ENCODE results near the gene H19. TPM values are rescaled to one million over a fixed set of nuclear protein-coding genes. Genes with fewer than 3 reads are reported as not detected.

The H19 gene
- total RNA-seq, 6 experiments from 2014 or later = 0.25 to 0.33 TPM; not detected in 4

DNA sequence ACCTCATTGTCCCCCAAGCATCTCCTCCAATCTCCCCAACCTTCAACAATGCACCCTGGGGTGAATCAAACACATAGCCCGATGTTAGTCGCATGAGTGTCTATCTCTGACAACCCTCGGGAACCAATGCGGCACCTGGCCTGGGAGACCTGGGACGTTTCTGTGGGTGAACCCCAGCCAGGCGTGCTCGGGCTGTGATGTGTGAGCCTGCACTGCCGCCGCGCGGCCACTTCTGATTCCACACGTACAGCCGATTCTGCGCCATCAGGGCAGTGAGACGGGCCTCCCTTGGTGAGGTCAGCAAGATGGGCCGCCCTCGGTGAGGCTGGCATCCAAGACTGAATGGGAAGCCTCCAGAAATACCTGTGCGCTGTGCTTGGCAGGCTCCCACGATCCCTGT lies 5.2 kb upstream of the H19 start:
- Mint-ChIP-seq H3K27me3 (ENCODE audit: insufficient read depth) (no peaks in the 10 kb centered on the region), H3K9me3 (no peaks in the 10 kb centered on the region), H3K4me3 (no peak overlapping the region), H3K4me1 (ENCODE audit: low read depth) (no peaks in the 10 kb centered on the region), H3K36me3 (ENCODE audit: low read depth) (no peaks in the 10 kb centered on the region), H3K27ac (no peak overlapping the region)
- DNase-seq = no peak
- TF ChIP-seq, protein P1, sequence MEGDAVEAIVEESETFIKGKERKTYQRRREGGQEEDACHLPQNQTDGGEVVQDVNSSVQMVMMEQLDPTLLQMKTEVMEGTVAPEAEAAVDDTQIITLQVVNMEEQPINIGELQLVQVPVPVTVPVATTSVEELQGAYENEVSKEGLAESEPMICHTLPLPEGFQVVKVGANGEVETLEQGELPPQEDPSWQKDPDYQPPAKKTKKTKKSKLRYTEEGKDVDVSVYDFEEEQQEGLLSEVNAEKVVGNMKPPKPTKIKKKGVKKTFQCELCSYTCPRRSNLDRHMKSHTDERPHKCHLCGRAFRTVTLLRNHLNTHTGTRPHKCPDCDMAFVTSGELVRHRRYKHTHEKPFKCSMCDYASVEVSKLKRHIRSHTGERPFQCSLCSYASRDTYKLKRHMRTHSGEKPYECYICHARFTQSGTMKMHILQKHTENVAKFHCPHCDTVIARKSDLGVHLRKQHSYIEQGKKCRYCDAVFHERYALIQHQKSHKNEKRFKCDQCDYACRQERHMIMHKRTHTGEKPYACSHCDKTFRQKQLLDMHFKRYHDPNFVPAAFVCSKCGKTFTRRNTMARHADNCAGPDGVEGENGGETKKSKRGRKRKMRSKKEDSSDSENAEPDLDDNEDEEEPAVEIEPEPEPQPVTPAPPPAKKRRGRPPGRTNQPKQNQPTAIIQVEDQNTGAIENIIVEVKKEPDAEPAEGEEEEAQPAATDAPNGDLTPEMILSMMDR (IDR thresholded peaks at IDR 0.05) = no peak

GRCh38 chr11:2002042-2002776 lies 4.6 kb upstream of the H19 start:
- no peaks in the 10 kb centered on the region for H3K27me3 Mint-ChIP-seq (ENCODE audit: insufficient read depth)
- TF ChIP-seq, protein P1 (IDR thresholded peaks at IDR 0.05) = no peak
- DNase-seq = no peak
- H3K4me3 Mint-ChIP-seq = no peak overlapping the region
- no peaks in the 10 kb centered on the region for H3K36me3 Mint-ChIP-seq (ENCODE audit: low read depth)
- H3K27ac Mint-ChIP-seq = no peak overlapping the region
- H3K4me1 Mint-ChIP-seq (ENCODE audit: low read depth) = no peaks in the 10 kb centered on the region
- no peaks in the 10 kb centered on the region for H3K9me3 Mint-ChIP-seq

DNA sequence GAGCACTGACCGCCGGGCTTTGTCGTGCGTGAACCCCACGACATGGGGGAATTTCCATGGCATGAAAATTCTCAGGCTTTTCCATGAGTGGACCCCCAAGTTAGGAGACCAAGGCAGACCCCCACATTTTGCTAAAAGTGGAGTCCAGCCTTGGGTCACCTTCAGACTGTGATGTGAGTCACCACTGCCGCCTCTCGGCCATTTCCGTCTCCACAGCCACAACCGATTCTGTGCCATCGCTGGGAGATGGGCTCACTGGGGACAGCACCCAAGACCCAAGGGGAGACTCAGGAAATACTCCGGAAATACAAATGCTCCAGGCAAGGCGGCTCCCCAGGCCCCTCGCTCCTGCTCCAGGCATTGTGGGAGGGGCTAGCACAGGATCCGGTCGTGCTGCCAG lies 1.2 kb upstream of the H19 start:
- Mint-ChIP-seq H3K27me3 (ENCODE audit: insufficient read depth) (no peaks in the 10 kb centered on the region), H3K4me3 (no peak overlapping the region), H3K9me3 (no peaks in the 10 kb centered on the region), H3K36me3 (ENCODE audit: low read depth) (no peaks in the 10 kb centered on the region), H3K27ac (no peak overlapping the region), H3K4me1 (ENCODE audit: low read depth) (no peaks in the 10 kb centered on the region)
- TF ChIP-seq, protein P1 (IDR thresholded peaks at IDR 0.05) = no peak
- DNase-seq = no peak

- no peak for DNase-seq
- no peaks in the 10 kb centered on the region for H3K9me3 Mint-ChIP-seq
- no peaks in the 10 kb centered on the region for H3K27me3 Mint-ChIP-seq (ENCODE audit: insufficient read depth)
- no peaks in the 10 kb centered on the region for H3K4me1 Mint-ChIP-seq (ENCODE audit: low read depth)
- H3K27ac Mint-ChIP-seq = no peak overlapping the region
- no peak overlapping the region for H3K4me3 Mint-ChIP-seq
- TF ChIP-seq, protein P1 (IDR thresholded peaks at IDR 0.05) = no peak
- H3K36me3 Mint-ChIP-seq (ENCODE audit: low read depth) = no peaks in the 10 kb centered on the region
Measured at GRCh38 chr11:1998290-1998689, 648 bp upstream of the H19 start.

DNA sequence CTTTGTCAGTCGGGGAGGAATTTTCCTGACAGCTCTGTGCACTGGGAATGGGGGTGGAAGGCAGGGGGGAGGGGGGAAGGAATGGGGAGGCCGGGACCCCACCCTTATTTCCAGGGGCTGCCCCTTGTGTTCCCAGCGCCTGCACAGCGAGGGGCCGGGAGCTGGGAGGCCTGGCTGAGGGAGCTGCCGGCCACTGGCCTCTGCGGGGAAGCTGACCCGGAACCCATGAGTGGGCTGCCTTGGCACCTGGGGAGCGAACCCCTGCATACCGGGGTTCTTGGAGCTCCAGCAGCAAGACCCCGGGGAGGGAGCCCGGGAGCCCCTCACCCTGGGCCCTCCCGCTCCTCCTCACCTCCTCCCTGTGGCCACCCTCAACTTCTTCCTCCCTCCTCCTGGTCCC lies 3.5 kb downstream of the H19 start:
- TF ChIP-seq, protein P1 (IDR thresholded peaks at IDR 0.05) = no peak
- H3K36me3 Mint-ChIP-seq (ENCODE audit: low read depth) = no peaks in the 10 kb centered on the region
- H3K27ac Mint-ChIP-seq = no peak overlapping the region
- H3K9me3 Mint-ChIP-seq = no peaks in the 10 kb centered on the region
- no peaks in the 10 kb centered on the region for H3K4me1 Mint-ChIP-seq (ENCODE audit: low read depth)
- H3K4me3 Mint-ChIP-seq = no peak overlapping the region
- DNase-seq = no peak
- H3K27me3 Mint-ChIP-seq (ENCODE audit: insufficient read depth) = peaks cover 1% of the 10 kb centered on the region; the same call in 1 of the 2 replicates

Measured in HFFc6 (cell line).